ENCODE results near the gene FUBP1. TPM values are rescaled to one million over a fixed set of nuclear protein-coding genes. Genes with fewer than 3 reads are reported as not detected.

The FUBP1 gene
- total and polyA plus RNA-seq, 12 donors: 27.8 to 77.6 (median 68.6) TPM

GRCh38 chr1:77975386-77975785, 3.5 kb downstream of the FUBP1 start:
- ATAC-seq (no peak), DNase-seq (no peak)
- Histone ChIP-seq H3K36me3 (peaks cover 0 to 47% (median 0%) of the 10 kb centered on the region in 9 donors), H3K4me3 (peak overlapping the region in 8 of 10 donors; percentile 11 to 85 (median 72)), H3K27me3 (no peaks in the 10 kb centered on the region), H3K27ac (peak overlapping the region in 5 of 10 donors; percentile 7 to 96 (median 21)), H3K9me3 (no peaks in the 10 kb centered on the region), H3K4me1 (peaks cover 15 to 79% (median 64%) of the 10 kb centered on the region in 9 donors)
- WGBS, 2 donors: 17 to 22% methylated on average over 4 of the region's 4 CpGs
- intact Hi-C loops (cut with DNase I): loop anchor here in 5 of 10 donors (5.0 to 10.0 kb wide), 3 partner anchors 69 to 139 kb away; partner anchors contain the start of gene GIPC2 (in 1 of the 5)
- no peak for TF ChIP-seq CTCF (IDR thresholded peaks at IDR 0.05)

DNA sequence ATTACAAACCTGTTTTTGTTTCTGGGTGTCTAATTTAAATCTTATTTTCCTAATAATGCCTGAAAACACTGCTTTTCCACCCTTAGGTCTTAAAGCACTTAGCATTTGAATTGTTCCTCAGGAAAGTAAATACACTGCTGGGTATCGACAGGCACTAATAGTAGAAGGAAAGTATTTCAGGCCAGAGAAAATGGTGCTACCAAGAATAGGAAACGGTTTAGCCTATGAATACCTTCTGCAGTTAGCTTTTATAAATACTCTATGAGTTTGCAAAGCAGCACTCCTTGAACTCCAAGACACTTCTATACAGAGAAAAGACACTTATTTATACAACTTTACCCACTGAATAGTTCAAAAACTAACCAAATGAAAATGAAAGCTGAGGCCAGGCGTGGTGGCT, 6.8 kb downstream of the FUBP1 start:
- ATAC-seq (no peak), DNase-seq (no peak)
- no peak overlapping the region for H3K4me3 ChIP-seq
- WGBS, 2 donors: 69 to 70% methylated on average over 3 of the region's 3 CpGs
- no peak overlapping the region for H3K27ac ChIP-seq
- H3K4me1 ChIP-seq: peaks cover 15 to 90% (median 63%) of the 10 kb centered on the region in 9 donors
- H3K9me3 ChIP-seq: no peaks in the 10 kb centered on the region
- H3K27me3 ChIP-seq: no peaks in the 10 kb centered on the region
- no peak for TF ChIP-seq CTCF (IDR thresholded peaks at IDR 0.05)
- peaks cover 0 to 78% (median 23%) of the 10 kb centered on the region in 9 donors for H3K36me3 ChIP-seq
- intact Hi-C loops (cut with DNase I): loop anchor here in 5 of 10 donors (10.0 kb wide), 2 partner anchors 73 to 143 kb away; partner anchors contain the start of gene GIPC2 (in 1 of the 5)

DNA sequence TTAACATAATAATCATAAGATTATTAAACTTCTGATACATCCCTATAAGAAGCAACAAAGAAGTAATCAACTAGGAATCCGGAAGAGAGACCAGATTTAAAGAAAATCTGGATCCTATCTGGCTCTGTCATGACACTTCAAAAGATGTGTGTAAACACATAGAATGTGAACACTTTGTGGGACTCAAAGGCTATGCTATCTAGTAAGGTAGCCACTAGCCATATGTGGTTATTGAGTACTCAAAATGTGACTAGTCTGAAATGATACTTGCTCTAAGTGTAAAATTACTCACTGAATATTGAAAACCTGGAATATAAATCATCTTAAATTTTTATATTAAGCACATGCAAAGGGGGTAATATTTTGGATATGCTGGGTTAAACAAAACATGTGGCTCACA, 8.7 kb downstream of the FUBP1 start:
- peaks cover 10 to 71% (median 44%) of the 10 kb centered on the region in 9 donors for H3K4me1 ChIP-seq
- DNase-seq (no peak), ATAC-seq (no peak)
- peaks cover 0 to 84% (median 37%) of the 10 kb centered on the region in 9 donors for H3K36me3 ChIP-seq
- no peaks in the 10 kb centered on the region for H3K27me3 ChIP-seq
- no peak overlapping the region for H3K4me3 ChIP-seq
- H3K9me3 ChIP-seq: no peaks in the 10 kb centered on the region
- TF ChIP-seq CTCF (IDR thresholded peaks at IDR 0.05): no peak
- no peak overlapping the region for H3K27ac ChIP-seq
- intact Hi-C loops (cut with DNase I): loop anchor here in 5 of 10 donors (10.0 kb wide), 2 partner anchors 75 to 145 kb away; partner anchors contain the start of gene GIPC2 (in 1 of the 5)
- 65 to 71% methylated on average over 1 of the region's 1 CpG for WGBS, 2 donors

DNA sequence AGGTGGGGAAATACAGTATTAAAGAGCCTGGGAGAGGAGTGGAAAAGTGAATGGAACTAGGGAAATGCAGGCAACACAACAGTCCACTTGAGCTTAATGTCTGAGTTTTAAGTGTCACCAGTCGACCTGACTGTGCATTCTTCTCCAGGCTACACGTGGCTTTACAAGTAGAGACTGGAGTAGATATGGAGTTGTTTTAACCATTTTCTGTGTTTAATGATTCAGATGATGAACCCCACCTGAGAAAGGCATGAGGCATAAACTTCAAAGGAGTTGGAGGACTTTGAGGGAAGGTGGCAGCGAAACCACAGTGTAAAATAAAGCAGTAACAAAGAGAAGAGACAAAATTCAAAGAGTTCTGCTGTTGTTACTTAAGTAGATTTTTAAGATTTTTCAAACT, 12.6 kb downstream of the FUBP1 start:
- DNase-seq: no peak
- Histone ChIP-seq H3K36me3 (peaks cover 0 to 100% (median 76%) of the 10 kb centered on the region in 9 donors), H3K4me3 (no peak overlapping the region), H3K27me3 (no peaks in the 10 kb centered on the region), H3K9me3 (no peaks in the 10 kb centered on the region), H3K4me1 (peaks cover 7 to 36% (median 19%) of the 10 kb centered on the region in 9 donors), H3K27ac (no peak overlapping the region)
- no peak for TF ChIP-seq CTCF (IDR thresholded peaks at IDR 0.05)
- intact Hi-C loops (cut with DNase I): loop anchor here in 2 of 10 donors (10.0 kb wide), 2 partner anchors 49 to 251 kb away; no protein-coding TSS in a partner anchor
- no peak for ATAC-seq
- WGBS, 2 donors: 71 to 84% methylated on average over 3 of the region's 3 CpGs
